Activated gamma-delta T cell treated with Interleukin-2 at 50 U/mL for 16 hours (primary cell): Measurements from ENCODE around the gene ATP9A.
"Not testable (repeated sequence)": the region's sequence is repeated elsewhere in the genome, so short reads cannot be mapped to it uniquely, and the experiment has no call there.

Experiments
- DNase-seq: peaks from one replicate; pipeline ENCODE4 v3.0.0-alpha.2; 2020

Gene ATP9A

GRCh38 chr20:51750037-51750769 is 18.0 kb downstream of the ATP9A start:
- DNase-seq = peak; percentile 6

- DNase-seq = no peak
These were observed 18.5 kb downstream of the ATP9A start for GRCh38 chr20:51749674-51750036.

GRCh38 chr20:51747182-51747911 is 20.8 kb downstream of the ATP9A start:
- DNase-seq = no peak

GRCh38 chr20:51745804-51746203 is 22.4 kb downstream of the ATP9A start:
- DNase-seq = no peak

GRCh38 chr20:51740838-51741237 is 27.4 kb downstream of the ATP9A start:
- DNase-seq = no peak

- not testable (repeated sequence) for DNase-seq
These were observed 27.9 kb downstream of the ATP9A start for GRCh38 chr20:51740308-51740707.

- DNase-seq = no peak
These were observed 28.4 kb downstream of the ATP9A start for GRCh38 chr20:51739722-51740249.

GRCh38 chr20:51738877-51739447 is 29.2 kb downstream of the ATP9A start:
- DNase-seq = peak; percentile 6

- DNase-seq = not testable (repeated sequence)
These were observed 29.9 kb downstream of the ATP9A start for GRCh38 chr20:51738261-51738660.

- DNase-seq = no peak
These were observed 31.2 kb downstream of the ATP9A start for GRCh38 chr20:51736947-51737346.

GRCh38 chr20:51735728-51736600 is 32.2 kb downstream of the ATP9A start:
- DNase-seq = no peak

GRCh38 chr20:51734876-51735720 is 33.1 kb downstream of the ATP9A start:
- DNase-seq = no peak

GRCh38 chr20:51733070-51733469 is 35.1 kb downstream of the ATP9A start:
- no peak for DNase-seq

GRCh38 chr20:51732096-51732791 is 35.9 kb downstream of the ATP9A start:
- no peak for DNase-seq

- DNase-seq = no peak
These were observed 36.5 kb downstream of the ATP9A start for GRCh38 chr20:51731731-51732095.

- DNase-seq = no peak
These were observed 38.4 kb downstream of the ATP9A start for GRCh38 chr20:51729771-51730170.

GRCh38 chr20:51728737-51729136 is 39.5 kb downstream of the ATP9A start:
- no peak for DNase-seq

- DNase-seq = no peak
These were observed 40.3 kb downstream of the ATP9A start for GRCh38 chr20:51727872-51728271.

- no peak for DNase-seq
These were observed 42.5 kb downstream of the ATP9A start for GRCh38 chr20:51725584-51726176.

GRCh38 chr20:51723026-51723425 is 45.2 kb downstream of the ATP9A start:
- not testable (repeated sequence) for DNase-seq

- DNase-seq = not testable (repeated sequence)
These were observed 45.9 kb downstream of the ATP9A start for GRCh38 chr20:51722246-51722645.
